MM.1S (cell line): ENCODE results near the gene THSD7B.

ENCODE experiments used
- EZH2 ChIP-seq: fragments of 300-600 bp; sonication (generic); optimal IDR thresholded peaks from 2 replicates; pipeline ENCODE3; 2017; ENCODE audit warnings: low read depth, mild to moderate bottlenecking, antibody characterized with exemption, low read length, mixed read lengths
- EZH2phosphoT487 ChIP-seq: fragments of 300-600 bp; sonication (generic); IDR thresholded peaks from 2 replicates; pipeline ENCODE4 v1.6.1; 2018; ENCODE audit warnings: antibody characterized with exemption, low read length
- TF ChIP-seq, protein P1 (sequence below): fragments of 300-600 bp; sonication (generic); IDR thresholded peaks from 2 replicates; pipeline ENCODE4 v1.5.1; 2016; ENCODE audit warnings: antibody characterized with exemption, low read length, mixed read lengths

DNA sequence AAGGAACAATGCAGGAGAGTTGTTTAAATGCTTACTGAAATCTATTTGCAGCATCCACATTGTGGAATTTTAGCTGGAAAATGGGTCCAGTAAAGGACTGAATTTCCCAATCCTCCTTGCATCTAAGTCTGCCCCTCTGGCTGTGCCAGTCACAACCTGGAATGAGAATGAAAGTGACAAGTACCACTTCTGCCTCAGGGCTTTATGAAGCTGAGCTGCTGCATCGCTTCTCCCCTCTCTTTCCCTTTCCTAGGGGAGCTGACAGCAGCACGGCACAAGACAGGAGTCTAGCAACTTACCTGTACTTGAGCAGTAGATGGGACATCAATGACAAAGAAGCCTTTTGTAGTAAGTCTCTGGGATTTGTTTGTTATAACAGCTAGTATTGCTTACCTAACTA is 27.3 kb upstream of the THSD7B start:
- TF ChIP-seq, protein P1, sequence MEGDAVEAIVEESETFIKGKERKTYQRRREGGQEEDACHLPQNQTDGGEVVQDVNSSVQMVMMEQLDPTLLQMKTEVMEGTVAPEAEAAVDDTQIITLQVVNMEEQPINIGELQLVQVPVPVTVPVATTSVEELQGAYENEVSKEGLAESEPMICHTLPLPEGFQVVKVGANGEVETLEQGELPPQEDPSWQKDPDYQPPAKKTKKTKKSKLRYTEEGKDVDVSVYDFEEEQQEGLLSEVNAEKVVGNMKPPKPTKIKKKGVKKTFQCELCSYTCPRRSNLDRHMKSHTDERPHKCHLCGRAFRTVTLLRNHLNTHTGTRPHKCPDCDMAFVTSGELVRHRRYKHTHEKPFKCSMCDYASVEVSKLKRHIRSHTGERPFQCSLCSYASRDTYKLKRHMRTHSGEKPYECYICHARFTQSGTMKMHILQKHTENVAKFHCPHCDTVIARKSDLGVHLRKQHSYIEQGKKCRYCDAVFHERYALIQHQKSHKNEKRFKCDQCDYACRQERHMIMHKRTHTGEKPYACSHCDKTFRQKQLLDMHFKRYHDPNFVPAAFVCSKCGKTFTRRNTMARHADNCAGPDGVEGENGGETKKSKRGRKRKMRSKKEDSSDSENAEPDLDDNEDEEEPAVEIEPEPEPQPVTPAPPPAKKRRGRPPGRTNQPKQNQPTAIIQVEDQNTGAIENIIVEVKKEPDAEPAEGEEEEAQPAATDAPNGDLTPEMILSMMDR, result no peak
- TF ChIP-seq EZH2, result no peak
- no peak for TF ChIP-seq EZH2phosphoT487
